ENCODE measurements around the gene LCE3A.
"Not testable (repeated sequence)": the region's sequence is repeated elsewhere in the genome, so short reads cannot be mapped to it uniquely, and the experiment has no call there.

LCE3A gene, protein sequence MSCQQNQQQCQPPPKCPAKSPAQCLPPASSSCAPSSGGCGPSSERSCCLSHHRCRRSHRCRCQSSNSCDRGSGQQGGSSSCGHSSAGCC

DNA sequence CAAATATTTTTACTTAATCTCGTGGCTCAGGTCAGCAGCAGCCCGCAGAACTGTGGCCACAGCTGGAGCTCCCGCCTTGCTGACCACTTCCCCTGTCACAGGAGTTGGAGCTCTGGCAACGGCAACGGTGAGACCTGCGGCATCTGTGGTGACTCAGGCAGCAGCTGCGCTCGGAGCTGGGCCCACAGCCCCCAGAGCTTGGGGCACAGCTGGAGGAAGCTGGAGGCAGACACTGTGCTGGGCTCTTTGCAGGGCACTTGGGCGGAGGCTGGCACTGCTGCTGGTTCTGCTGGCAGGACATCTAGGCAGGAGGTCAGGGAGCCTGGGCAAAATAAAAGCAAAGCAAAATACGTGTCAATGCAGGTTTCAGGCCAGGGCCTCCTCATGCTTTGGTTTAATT lies at the start of gene LCE3A:
Gene LCE3A, minus strand, starts transcription at position 301 of the 400 bp plus-strand sequence. Its CDS starts 0 bp downstream, at position 301.
- no peak for DNase-seq

DNA sequence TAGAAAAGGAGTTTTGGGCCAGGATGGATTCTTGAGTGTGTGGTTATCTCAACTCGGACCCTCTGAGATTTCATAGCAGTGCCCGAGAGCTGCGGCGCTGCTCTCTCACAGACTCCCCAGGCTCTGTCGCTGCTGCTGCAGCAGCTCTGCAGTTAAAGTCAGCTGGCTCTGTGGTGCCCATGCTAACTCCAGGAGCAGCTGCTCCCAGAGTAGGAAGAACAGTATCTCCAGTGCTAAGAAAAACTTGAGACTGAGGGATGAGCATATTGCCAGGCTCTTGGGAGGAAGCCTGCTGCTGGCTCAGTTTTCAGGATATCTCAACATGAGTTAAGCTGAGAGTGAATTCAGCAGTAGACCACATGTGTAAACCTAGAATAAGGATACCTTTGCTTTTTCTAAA lies 44.7 kb upstream of the LCE3A start:
- DNase-seq = no peak

DNA sequence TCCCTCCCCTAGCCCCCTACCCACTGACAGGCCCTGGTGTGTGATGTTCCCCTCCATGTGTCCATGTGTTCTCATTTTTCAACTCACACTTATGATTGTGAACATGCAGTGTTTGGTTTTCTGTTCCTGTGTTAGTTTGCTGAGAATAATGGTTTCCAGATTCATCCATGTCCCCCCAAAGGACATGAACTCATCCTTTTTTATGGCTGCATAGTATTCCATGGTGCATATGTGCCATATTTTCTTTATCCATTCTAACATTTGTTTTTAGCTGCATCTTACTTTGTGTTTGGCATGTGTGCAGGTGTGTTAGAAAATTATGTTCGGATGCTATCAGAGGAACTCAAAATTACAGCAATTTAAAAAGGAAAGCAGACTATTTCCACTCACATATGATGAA lies 43.3 kb upstream of the LCE3A start:
- not testable (repeated sequence) for DNase-seq

DNA sequence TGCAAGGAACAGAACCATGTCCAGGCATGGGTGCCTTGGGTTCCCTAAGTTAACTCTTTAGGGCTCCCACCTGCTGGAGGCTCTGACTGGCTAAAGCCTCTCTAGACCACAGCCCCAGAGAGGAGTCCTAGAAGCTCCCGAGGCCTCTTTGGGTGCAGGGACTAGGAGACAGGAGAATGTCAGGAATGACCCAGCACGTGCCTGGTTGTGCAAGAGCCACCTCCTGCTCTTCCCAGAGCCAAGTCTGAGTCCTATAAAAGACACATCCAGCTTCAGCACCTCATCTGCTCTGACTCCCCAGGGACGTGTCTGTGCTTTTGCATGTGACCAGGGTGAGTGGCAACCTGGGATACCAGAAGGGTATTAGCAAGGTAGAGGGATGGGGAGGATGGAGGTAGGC lies 40.2 kb upstream of the LCE3A start, which contains the start of gene LCE2D:
Gene LCE2D, plus strand, starts transcription at position 283 of the 400 bp plus-strand sequence. CDS start 726 bp downstream, outside the sequence.
- DNase-seq = no peak

DNA sequence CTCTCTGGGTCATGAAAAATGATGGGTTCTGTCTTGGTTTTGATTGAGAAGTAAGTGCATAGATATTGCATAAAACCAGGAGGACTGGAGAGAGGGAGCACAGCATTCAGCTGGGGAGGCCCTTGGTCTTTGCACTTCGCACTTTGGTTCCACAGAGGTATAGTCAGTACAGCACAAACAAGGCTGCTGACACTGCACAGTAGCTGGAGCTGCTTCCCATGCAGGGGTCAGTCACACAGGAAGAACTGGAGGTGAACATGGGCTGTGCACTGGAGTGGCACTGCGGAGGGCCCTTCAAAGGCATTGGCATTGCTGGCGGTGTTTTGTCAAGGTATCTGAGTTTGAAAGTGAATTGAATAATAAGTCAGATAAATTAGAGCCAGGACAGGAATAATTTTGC lies 35.7 kb upstream of the LCE3A start:
- DNase-seq = no peak

DNA sequence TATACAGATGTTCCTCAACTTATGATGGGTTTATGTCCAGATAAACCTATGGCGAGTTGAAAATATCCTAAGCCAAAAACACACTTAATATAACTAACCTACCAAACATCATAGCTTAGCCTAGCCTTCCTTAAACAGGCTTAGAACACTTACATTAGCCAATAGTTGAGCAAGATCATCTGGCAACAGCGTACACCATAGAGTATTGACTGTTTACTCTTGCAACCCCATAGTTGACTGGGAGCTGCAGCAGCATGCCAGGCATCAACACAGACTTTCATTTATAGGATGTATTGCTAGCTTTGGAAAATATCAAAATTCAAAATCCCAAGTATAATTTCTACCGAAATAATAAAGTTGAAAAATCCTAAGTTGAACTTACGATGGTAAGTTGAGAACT lies 34.8 kb upstream of the LCE3A start:
- DNase-seq = no peak

DNA sequence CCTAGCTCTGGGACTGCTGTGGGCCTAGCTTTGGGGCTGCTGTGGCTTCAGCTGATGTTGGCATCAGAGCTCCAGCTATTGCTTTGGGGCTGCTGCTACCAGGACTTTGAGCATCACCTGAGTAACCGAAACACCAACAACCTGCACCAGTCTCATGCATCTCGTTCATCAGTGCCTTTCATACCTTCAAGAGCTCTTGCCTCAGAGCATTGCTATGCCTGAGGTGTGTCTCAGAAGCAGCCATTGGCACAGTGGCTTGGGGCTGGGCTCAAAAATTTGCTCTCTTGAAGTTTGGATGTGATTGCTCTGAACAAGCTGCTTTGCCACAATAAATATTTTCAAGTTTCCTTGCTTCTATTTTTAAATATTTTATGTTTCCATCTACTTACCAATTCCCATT lies 33.6 kb upstream of the LCE3A start:
- DNase-seq = no peak

DNA sequence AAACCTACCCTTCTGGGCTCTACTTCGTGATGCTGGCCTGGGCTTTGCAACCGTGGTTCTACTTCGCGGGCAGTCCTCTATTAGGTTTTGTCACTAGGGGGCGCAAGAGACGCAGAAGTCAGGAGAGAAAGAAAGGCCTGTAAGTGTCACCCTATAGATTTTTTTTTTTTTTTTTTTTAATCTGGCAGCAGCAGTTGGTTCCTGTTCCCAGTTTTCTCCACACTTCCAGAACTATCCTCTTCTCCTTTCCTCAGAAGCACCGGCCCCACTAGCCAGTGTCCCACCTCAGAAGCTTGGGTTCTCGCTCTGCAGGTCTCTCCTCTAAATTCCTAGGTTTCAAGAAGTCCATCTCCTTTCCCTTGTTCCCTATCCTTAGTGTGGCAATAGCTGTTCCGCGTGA lies 31.2 kb upstream of the LCE3A start:
- DNase-seq = peak; percentile 25

DNA sequence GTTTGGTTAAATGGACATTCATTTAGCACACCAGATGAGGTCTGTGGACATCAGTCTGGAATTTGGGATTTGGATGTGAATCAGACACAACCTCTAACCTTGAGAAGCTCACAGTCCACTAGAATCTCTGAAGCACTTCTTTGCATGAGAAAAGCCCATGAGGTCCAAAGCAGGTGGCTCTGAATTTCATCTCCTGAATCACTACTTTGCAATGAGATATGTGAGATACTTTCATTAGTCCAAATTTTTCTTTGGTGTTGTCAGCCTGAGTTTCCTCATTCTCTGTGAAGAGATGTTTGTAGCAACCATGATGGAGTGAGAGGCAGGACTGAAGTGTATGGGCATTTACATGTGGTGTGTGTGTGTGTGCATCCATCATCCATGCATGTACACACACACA lies 23.8 kb upstream of the LCE3A start:
- no peak for DNase-seq

DNA sequence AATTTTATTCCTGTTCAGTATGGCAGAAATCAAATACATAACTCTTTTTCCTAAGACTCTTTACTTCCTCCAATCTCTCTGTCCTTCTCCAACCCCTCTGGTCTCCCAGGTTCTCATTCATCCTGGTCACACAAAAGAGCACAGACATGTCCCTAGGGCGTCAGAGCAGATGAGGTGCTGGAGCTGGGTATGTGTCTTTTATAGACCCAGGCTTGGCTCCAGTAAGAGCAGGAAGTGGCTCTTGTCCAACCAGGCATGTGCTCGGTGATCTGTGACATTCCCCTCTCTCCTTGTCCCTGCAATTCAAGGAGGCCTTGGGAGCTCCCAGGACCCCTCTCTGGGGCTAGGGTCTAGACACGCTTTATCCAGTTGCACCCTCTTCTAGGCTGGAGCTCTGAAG lies 22.2 kb upstream of the LCE3A start:
- DNase-seq = no peak

DNA sequence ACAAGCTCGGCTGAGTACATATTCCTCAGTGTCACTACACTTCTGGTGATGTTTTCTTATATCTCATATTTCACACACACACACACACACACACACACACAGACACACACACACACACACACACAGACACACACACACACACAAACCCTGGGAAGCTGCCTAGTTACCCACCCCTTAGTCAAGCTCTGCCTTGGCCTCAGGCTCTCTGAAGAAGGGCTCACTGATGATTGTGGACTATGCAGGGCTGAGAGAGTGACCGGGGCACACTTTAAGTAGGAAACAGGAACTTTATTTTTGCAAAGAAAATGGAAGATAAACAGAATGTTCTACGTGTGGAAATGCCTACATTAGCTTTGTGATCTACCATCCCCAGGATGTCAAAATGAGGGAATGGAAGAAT lies 21.0 kb upstream of the LCE3A start:
- no peak for DNase-seq

DNA sequence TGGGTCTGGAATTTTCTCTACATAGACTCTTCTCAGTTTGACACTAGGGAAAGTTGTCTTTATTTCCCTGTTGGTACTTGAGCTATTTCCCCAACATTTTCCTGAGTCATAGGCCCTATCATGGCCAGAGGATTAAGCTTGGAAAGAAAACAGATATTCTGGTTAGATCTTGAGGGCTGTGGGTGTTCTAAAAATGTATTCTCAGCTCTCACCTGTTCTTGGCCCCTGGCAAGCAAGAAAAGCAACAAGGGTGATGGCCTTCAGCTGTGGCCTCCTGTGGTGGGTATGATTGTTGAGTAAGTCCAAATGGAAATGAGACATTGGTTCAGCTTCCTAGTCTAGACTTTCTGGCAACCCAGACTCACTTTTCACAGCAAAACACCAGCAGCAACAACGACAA lies 17.4 kb upstream of the LCE3A start:
- no peak for DNase-seq

DNA sequence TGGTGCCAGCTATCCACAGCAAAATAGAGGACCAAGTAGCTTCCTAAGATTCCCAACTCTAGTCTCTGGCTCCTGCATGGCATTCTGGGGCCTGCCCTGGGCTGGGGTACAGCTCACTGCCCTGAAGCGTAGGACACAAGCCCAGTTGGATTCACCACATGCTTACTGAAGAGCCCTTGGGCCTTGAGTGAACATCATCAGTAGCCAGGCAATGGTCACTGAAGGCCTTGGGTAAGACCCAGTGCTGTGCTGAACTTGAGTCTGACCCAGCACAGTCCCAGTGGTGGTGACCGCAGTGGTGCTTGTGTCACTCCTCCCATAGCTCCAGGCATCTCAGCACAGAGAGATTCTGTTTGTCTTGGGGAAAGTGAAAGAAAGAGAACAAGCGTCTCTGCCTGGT lies 7.7 kb upstream of the LCE3A start:
- no peak for DNase-seq

DNA sequence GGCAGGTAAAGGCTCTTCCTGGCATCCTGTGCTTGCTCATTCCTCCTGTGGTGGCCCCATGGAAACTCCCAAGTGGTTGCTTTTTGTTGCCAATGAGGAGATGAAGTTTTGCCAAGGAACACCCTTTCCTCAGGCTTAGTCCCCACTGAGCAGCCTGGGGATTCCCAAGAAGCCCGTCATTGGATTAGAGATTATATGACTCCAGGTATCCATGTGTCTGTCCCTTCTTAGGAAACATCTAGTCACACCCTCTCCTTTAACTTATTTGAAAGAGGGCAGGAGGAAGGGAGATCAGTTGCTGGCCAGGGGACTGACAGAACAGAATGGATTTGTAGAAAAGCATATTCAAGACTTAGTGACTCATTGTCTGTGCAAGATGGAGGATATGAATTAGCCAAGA lies 3.8 kb upstream of the LCE3A start:
- DNase-seq = no peak

DNA sequence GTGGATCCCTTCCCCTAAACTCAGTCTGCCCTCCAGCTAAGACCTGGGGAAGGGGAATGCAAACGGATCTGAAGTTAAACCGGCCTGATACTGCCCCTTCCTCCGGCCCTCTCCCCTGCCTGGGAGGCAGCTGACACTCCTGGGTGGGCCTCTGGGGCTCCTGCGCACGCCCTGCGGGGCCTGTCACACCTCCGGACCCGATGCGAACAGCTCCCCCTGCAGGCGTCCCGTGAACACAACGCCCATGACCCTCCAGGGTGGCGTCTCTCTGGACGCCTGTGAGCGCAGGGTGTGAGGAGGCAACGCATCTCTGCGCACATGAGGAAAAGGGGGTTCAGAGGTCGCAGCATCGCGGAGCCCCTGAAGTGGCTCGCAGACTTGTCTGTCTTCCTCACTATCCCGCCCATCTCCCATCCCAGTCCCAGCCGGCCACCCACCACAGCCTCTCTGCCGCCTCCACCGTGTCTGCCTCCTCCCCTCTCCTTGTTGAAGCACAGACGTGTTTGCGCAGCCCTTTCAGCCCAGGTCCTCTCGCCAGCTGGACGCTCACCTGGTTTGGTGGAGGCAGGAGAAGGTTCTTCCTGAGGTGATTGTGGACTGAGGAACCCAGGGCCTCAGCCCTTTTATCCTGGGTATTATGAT lies 421 bp upstream of the LCE3A start:
- DNase-seq = no peak

DNA sequence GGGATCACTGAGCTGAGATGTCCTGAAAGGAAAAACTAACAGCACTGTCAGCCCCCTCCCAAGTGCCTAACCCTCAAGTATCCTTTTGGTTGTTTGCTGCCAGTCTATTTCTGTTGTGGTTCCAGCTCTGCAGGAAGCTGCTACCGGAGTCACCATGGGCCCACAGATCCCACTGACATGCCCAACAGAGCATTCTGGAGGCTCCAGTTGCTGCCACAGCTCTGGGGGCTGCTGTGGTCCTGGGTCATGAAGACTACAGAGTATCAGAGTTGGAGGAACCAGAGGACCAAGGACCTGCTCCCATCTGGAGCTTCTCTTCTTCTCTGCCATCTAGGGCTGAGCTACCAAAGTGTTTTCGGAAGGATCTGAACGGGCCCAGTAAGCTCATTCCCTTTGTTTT lies 910 bp downstream of the LCE3A start:
- DNase-seq = no peak

DNA sequence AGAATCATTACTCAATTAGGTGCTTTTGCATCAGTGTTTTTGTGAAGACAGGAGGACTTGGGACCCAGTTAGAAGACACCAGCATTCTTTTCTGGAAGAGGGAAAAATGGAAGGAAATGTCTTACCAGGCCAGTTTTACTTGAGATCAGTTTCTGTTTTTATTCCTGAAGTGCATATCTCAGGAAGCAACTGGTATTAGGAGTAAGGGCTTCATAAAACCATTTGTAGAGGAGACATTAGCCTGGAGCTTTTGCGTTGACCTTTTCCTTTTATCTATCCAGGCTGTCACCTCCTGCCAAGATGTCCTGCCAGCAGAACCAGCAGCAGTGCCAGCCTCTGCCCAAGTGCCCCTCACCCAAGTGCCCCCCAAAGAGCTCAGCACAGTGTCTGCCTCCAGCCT lies 9.4 kb downstream of the LCE3A start, which contains the start of gene LCE3B:
Gene LCE3B, plus strand, starts transcription at position 301 of the 400 bp plus-strand sequence. Its CDS starts 0 bp downstream, at position 301.
- no peak for DNase-seq

DNA sequence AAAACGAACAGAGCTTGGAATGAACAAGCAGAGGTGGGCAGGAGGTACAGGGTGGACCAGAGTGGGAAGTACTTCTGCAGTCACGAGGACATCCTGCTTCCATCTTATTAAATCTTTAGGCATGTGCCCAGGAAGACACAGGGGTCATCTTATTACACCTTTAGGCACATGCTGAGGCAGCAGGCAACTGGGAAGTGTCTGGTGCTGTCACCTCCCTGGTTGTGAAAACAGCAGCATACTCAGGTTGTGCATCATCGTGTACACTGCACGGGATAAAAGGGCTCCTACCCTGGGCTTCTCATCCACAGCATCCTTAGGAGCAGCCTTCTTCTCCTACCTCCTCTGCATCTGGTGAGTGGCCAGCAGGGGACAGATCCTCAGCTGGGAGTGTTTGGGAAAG lies 23.0 kb downstream of the LCE3A start, which contains the start of gene LCE3C:
Gene LCE3C, plus strand, starts transcription at position 301 of the 400 bp plus-strand sequence. CDS start 498 bp downstream, outside the sequence.
- DNase-seq = no peak

DNA sequence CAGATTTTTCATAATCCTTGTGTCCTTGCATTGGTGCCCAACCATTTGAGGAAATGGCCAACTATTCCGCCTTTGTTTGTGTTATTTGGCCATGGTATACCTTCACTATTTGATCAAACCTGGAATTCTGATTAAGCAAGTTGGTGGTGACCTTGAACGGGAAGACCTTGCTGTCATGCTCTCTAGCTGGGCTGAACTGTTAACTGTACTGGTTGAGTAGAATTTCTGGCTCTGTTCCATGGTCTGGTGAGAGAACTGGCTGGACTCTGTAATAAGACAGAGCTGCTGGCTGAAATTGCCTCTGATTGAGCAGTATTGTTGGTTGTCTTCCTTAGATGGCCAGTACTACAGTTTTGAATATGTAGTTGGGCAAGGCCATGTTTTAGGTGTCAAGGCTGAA lies 25.9 kb downstream of the LCE3A start:
- no peak for DNase-seq

DNA sequence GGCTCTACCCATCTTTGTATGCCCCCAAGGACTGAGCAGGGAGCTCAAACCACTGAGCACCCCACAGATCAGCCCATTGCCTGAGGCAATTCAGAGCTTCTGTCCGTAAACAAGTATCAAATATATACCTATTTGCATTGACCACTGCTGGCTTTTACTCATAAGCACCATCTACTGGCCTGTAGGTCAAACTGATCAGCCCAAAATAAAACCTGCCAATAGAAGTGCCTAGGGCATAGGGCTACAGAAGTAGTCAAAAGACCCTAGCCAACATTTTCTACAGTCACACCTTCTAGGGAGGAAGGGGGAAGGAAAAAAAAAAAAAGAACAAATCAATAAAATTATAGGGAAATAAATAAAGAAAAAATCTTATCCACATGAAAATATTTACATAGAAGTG lies 37.3 kb downstream of the LCE3A start:
- no peak for DNase-seq

DNA sequence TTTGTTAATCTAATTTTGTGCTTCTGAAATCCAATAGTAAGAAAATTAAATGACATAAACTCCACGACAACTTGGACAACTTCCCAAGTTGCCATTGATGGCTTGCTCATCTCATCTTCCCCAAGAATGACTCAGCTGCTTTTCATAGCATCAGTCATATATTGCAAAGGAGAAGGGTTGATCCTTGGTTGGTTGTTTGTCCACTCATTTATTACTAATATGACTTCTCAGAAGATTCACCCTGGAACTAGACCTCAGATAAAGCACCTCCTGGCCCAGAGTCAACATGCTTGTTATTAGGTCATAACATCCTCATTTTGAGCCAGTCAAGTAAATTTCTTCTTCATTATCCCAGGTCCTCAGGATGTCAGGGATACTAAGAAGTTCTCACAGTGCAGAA lies 40.3 kb downstream of the LCE3A start:
- no peak for DNase-seq

DNA sequence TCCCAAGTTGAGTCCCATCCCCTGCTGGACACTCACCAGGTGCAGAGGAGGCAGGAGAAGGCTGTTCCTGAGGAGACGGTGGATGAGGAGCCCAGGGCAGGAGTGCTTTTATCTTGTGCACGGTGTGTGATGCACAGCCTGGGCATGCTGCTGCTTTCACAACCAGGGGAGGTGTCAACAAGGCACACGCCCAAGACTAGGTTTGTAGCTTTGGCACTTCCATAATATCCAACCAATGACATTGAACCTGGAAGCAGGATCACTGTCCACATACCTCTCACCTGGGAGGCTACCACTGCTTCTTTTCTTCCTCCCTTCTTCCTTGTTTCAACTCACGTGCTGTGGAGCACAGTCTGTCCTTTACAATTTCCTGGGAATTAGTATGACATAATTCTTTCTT lies 42.5 kb downstream of the LCE3A start, which contains the start of gene LCE3D:
Gene LCE3D, minus strand, starts transcription at position 84 of the 400 bp plus-strand sequence. CDS start 580 bp downstream, outside the sequence.
- no peak for DNase-seq

DNA sequence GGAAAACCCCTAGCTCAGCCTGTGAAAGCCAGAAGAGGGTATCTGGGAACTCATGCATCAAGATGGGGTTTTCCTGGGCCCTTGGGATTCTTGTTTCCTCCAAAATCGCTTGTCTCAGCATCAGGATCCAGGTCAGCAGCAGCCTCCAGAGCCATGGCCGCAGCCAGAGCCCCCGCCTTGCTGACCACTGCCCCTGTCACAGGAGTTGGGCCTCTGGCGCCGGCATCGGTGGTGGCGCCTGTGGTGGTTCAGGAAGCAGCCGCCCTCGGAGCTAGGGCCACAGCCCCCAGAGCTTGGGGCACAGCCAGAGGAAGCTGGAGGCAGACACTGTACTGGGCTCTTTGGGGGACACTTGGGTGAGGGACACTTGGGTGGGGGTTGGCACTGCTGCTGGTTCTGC lies 43.4 kb downstream of the LCE3A start:
- DNase-seq = not testable (repeated sequence)

DNA sequence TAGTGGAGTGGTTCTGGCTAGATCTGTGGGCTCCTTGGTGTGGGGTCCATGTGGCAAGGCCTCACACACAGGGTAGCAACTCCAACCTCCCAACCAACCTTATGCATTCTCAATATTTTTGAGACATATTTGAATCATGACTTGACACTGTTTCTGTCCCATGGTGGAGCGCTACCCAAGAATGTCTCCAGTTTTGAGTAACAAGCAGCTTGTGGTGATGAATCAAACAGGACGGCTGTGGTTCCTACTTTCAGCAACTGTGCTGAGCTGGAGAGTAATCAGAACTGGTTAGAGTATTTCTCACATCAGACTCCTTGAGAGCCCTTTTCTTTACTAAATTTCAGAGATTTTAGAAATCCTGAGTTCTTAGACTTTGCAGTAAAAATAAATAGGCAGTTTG lies 45.7 kb downstream of the LCE3A start:
- DNase-seq = no peak

All from DMS 273 treated with DMSO at 0.1 percent for 48 hours (cell line).